C1 segment of cervical spinal cord (tissue), 14 donors: ENCODE data around the gene TVP23B.
"Not testable (repeated sequence)": the region's sequence is repeated elsewhere in the genome, so short reads cannot be mapped to it uniquely, and the experiment has no call there.

Source experiments
- DNase-seq, 14 donors: peaks; one replicate each; lab custom pipeline; 2025; lab: John Stamatoyannopoulos, UW

The TVP23B gene

GRCh38 chr17:18780991-18781718 is at the start of gene TVP23B:
TSS of gene TVP23B (plus strand) at chr17:18781183. CDS start at chr17:18781294, 111 bp downstream.
- peak; percentile 66 to 96 (median 90) for DNase-seq

GRCh38 chr17:18732438-18732837 is 48.5 kb upstream of the TVP23B start:
- not testable (repeated sequence) for DNase-seq

- DNase-seq = not testable (repeated sequence)
These were observed 47.6 kb upstream of the TVP23B start for GRCh38 chr17:18733350-18733749.

GRCh38 chr17:18739616-18740391 is 41.2 kb upstream of the TVP23B start:
- peak in 1 of 14 donors; percentile 76 for DNase-seq

GRCh38 chr17:18741228-18741627 is 39.8 kb upstream of the TVP23B start:
- DNase-seq = peak in 1 of 14 donors; percentile 78

GRCh38 chr17:18743699-18744421 is 37.1 kb upstream of the TVP23B start, which contains the start of gene FBXW10:
TSS of gene FBXW10 (plus strand) at chr17:18744054. CDS start at chr17:18744245, 191 bp downstream.
- peak in 1 of 14 donors; percentile 35 for DNase-seq

GRCh38 chr17:18744726-18745125 is 36.3 kb upstream of the TVP23B start:
- not testable (repeated sequence) for DNase-seq

GRCh38 chr17:18746551-18746950 is 34.4 kb upstream of the TVP23B start:
- not testable (repeated sequence) for DNase-seq

GRCh38 chr17:18747501-18747900 is 33.5 kb upstream of the TVP23B start:
- not testable (repeated sequence) for DNase-seq

- not testable (repeated sequence) for DNase-seq
These were observed 30.7 kb upstream of the TVP23B start for GRCh38 chr17:18750242-18750641.

- DNase-seq = not testable (repeated sequence)
These were observed 27.1 kb upstream of the TVP23B start for GRCh38 chr17:18753829-18754409.

GRCh38 chr17:18755969-18756368 is 25.0 kb upstream of the TVP23B start:
- DNase-seq = not testable (repeated sequence)

GRCh38 chr17:18757368-18758044 is 23.5 kb upstream of the TVP23B start:
- not testable (repeated sequence) for DNase-seq

GRCh38 chr17:18758344-18758743 is 22.6 kb upstream of the TVP23B start:
- DNase-seq = not testable (repeated sequence)

GRCh38 chr17:18760221-18760620 is 20.8 kb upstream of the TVP23B start:
- peak in 1 of 14 donors; percentile 31 for DNase-seq

GRCh38 chr17:18770572-18770971 is 10.4 kb upstream of the TVP23B start:
- DNase-seq = not testable (repeated sequence)

- DNase-seq = not testable (repeated sequence)
These were observed 9.9 kb upstream of the TVP23B start for GRCh38 chr17:18771066-18771465.

- no peak for DNase-seq
These were observed 8.5 kb upstream of the TVP23B start for GRCh38 chr17:18772471-18772870.

- DNase-seq = not testable (repeated sequence)
These were observed 822 bp downstream of the TVP23B start for GRCh38 chr17:18781805-18782204.

- not testable (repeated sequence) for DNase-seq
These were observed 5.0 kb downstream of the TVP23B start for GRCh38 chr17:18785933-18786332.

- DNase-seq = not testable (repeated sequence)
These were observed 5.9 kb downstream of the TVP23B start for GRCh38 chr17:18786890-18787289.
